Middle frontal gyrus (tissue), 1 donor: ENCODE data around the gene TENM4.

Experiments used
- DNase-seq: peaks from one replicate; pipeline ENCODE4 v3.0.0-alpha.2; 2015; ENCODE audit warnings: low spot score; ENCODE audit errors: extremely low spot score

The TENM4 gene

GRCh38 chr11:79089601-79090000, 351.2 kb downstream of the TENM4 start:
- no peak for DNase-seq

- DNase-seq, result no peak
Measured at GRCh38 chr11:79088967-79089366, 351.9 kb downstream of the TENM4 start.

GRCh38 chr11:79087961-79088318, 352.9 kb downstream of the TENM4 start:
- no peak for DNase-seq

- no peak for DNase-seq
Measured at GRCh38 chr11:79087238-79087960, 353.4 kb downstream of the TENM4 start.

GRCh38 chr11:79086056-79086455, 354.8 kb downstream of the TENM4 start:
- no peak for DNase-seq

GRCh38 chr11:79084382-79084781, 356.4 kb downstream of the TENM4 start:
- no peak for DNase-seq

- DNase-seq, result no peak
Measured at GRCh38 chr11:79083352-79083751, 357.5 kb downstream of the TENM4 start.

GRCh38 chr11:79082907-79083306, 357.9 kb downstream of the TENM4 start:
- no peak for DNase-seq

GRCh38 chr11:79082280-79082679, 358.6 kb downstream of the TENM4 start:
- no peak for DNase-seq

- DNase-seq, result no peak
Measured at GRCh38 chr11:79081471-79082031, 359.3 kb downstream of the TENM4 start.

- no peak for DNase-seq
Measured at GRCh38 chr11:79080551-79080950, 360.3 kb downstream of the TENM4 start.

- DNase-seq, result no peak
Measured at GRCh38 chr11:79078999-79079398, 361.8 kb downstream of the TENM4 start.

GRCh38 chr11:79078456-79078855, 362.4 kb downstream of the TENM4 start:
- no peak for DNase-seq

- no peak for DNase-seq
Measured at GRCh38 chr11:79077702-79078330, 363.0 kb downstream of the TENM4 start.

- no peak for DNase-seq
Measured at GRCh38 chr11:79076526-79077115, 364.2 kb downstream of the TENM4 start.

- no peak for DNase-seq
Measured at GRCh38 chr11:79074547-79074946, 366.3 kb downstream of the TENM4 start.

GRCh38 chr11:79071190-79071589, 369.6 kb downstream of the TENM4 start:
- no peak for DNase-seq

GRCh38 chr11:79070518-79070917, 370.3 kb downstream of the TENM4 start:
- no peak for DNase-seq

GRCh38 chr11:79069504-79069903, 371.3 kb downstream of the TENM4 start:
- DNase-seq, result no peak

- no peak for DNase-seq
Measured at GRCh38 chr11:79068356-79068755, 372.5 kb downstream of the TENM4 start.

- DNase-seq, result no peak
Measured at GRCh38 chr11:79067352-79067679, 373.5 kb downstream of the TENM4 start.

- DNase-seq, result peak; percentile 5
Measured at GRCh38 chr11:79066456-79067351, 374.1 kb downstream of the TENM4 start.
